HepG2 (cell line): ENCODE data around the gene HRH2. TPM values are rescaled to one million over a fixed set of nuclear protein-coding genes. Genes with fewer than 3 reads are reported as not detected.

Experiments used
- ATAC-seq: fragments of 200-7000 bp; cut with Tn5 transposase; 3 replicates; pipeline ENCODE4 v1.9.1; 2020; ENCODE audit warnings: mild to moderate bottlenecking, moderate library complexity
- BruUV-seq: library from RNA; stranded (reverse); fragments of 400-500 nt; replicated peaks from 2 replicates; lab custom pipeline; 2021; lab: Mats Ljungman, UMichigan
- CTCF ChIA-PET: fragments of 300-600 bp; formaldehyde crosslinking; extraction: SDS; loops from one replicate; lab custom pipeline; 2021; ENCODE audit warnings: low total read pairs, inconsistent platforms, low intra/inter-chr PET ratio; lab: Yijun Ruan, JAX
- POLR2A ChIA-PET: fragments of 350-600 bp; sonication (Branson Sonifier 250); formaldehyde crosslinking; loops from one replicate; lab custom pipeline; 2020; ENCODE audit warnings: antibody characterized with exemption, inconsistent platforms; lab: Yijun Ruan, JAX
- DNase-seq: peaks from one replicate; pipeline ENCODE4 v3.0.0-alpha.2; 2015; ENCODE audit warnings: low spot score
- FAIRE-seq: peaks from 3 replicates; lab custom pipeline; 2011; peaks lifted over from hg19 to GRCh38; lab: Jason Lieb, UNC
- H2AFZ ChIP-seq: one replicate; pipeline ENCODE4 v1.6.1; 2011; ENCODE audit warnings: low read length, inconsistent platforms
- H3K27ac ChIP-seq: fragments of 300-600 bp; 3 replicates; pipeline ENCODE4 v1.8.0; 2011; ENCODE audit warnings: mixed run types, mild to moderate bottlenecking, mixed read lengths, low read length, inconsistent platforms; ENCODE audit not compliant: insufficient read depth; ENCODE audit errors: extremely low read length
- H3K27me3 ChIP-seq, 2 experiments: fragments of 200-600 bp in 1 of 2; 2 replicates in 1 of 2; 3 replicates in 1 of 2; pipeline versions ENCODE4 v1.6.0 to v1.8.0; 2011; ENCODE audit warnings: low read length in 2 of 2, mild to moderate bottlenecking in 2 of 2, moderate library complexity in 2 of 2, inconsistent platforms in 1 of 2; ENCODE audit not compliant: insufficient read depth in 2 of 2, control insufficient read depth in 1 of 2
- H3K36me3 ChIP-seq, 2 experiments: fragments of 200-600 bp in 1 of 2; replicated peaks in 1 of 2; 2 replicates in 1 of 2; 3 replicates in 1 of 2; pipeline versions ENCODE4 v1.5.1 to v1.8.0; 2011; ENCODE audit warnings: low read length in 2 of 2, inconsistent platforms in 1 of 2; ENCODE audit not compliant: insufficient read depth in 2 of 2, control insufficient read depth in 1 of 2
- H3K4me1 ChIP-seq: 2 replicates; pipeline ENCODE4 v1.5.1; 2012; ENCODE audit warnings: low read length, inconsistent platforms; ENCODE audit not compliant: insufficient read depth
- H3K4me2 ChIP-seq: 2 replicates; pipeline ENCODE4 v1.6.0; 2011; ENCODE audit warnings: low read depth, low read length, inconsistent platforms
- H3K4me3 ChIP-seq, 3 experiments: fragments of 200-600 bp in 1 of 3; sonication (generic), shearing (Covaris generic) in 1 of 3; replicated peaks in 1 of 3; 2 replicates each; pipeline ENCODE4 v1.5.1; 2011 to 2016; ENCODE audit warnings: low read length in 3 of 3, inconsistent platforms in 2 of 3, low read depth in 2 of 3, mild to moderate bottlenecking in 2 of 3, control low read depth in 1 of 3, mixed read lengths in 1 of 3; ENCODE audit not compliant: insufficient read depth in 1 of 3
- H3K79me2 ChIP-seq: one replicate; pipeline ENCODE4 v1.6.1; 2011; ENCODE audit warnings: low read length, inconsistent platforms; ENCODE audit not compliant: insufficient read depth
- H3K9ac ChIP-seq: 2 replicates; pipeline ENCODE4 v1.6.0; 2011; ENCODE audit warnings: mild to moderate bottlenecking, low read depth, low read length, inconsistent platforms; ENCODE audit not compliant: insufficient read depth
- H3K9me3 ChIP-seq: 2 replicates; pipeline ENCODE4 v1.5.1; 2012; ENCODE audit warnings: mild to moderate bottlenecking, low read length
- H4K20me1 ChIP-seq: 2 replicates; pipeline ENCODE4 v1.6.0; 2011; ENCODE audit warnings: inconsistent platforms, mild to moderate bottlenecking, low read length, moderate library complexity; ENCODE audit not compliant: insufficient read depth
- DNMT3B ChIP-seq: conservative IDR thresholded peaks from 2 replicates; pipeline ENCODE4 v1.6.1; 2016; ENCODE audit warnings: missing biosample characterization, control low read depth
- ELF1 ChIP-seq: sonication (generic); formaldehyde crosslinking; IDR thresholded peaks from 2 replicates; pipeline ENCODE4 v1.4.0; 2020; ENCODE audit warnings: missing genetic modification reagents
- GTF3A ChIP-seq: sonication (generic); formaldehyde crosslinking; conservative IDR thresholded peaks from 2 replicates; pipeline ENCODE4 v1.4.0; 2020; ENCODE audit warnings: mild to moderate bottlenecking, missing genetic modification reagents
- JDP2 ChIP-seq: sonication (generic); formaldehyde crosslinking; IDR thresholded peaks from 2 replicates; pipeline ENCODE4 v1.8.1; 2022; ENCODE audit warnings: missing genetic modification reagents, borderline replicate concordance
- JUNB ChIP-seq: sonication (generic); formaldehyde crosslinking; IDR thresholded peaks from 2 replicates; pipeline ENCODE4 v1.8.0; 2022; ENCODE audit warnings: missing genetic modification reagents, mild to moderate bottlenecking, borderline replicate concordance
- KLF11 ChIP-seq: IDR thresholded peaks from 2 replicates; pipeline ENCODE4 v1.6.1; 2016; ENCODE audit warnings: missing compliant biosample characterization
- NR1H2 ChIP-seq: sonication (generic); formaldehyde crosslinking; IDR thresholded peaks from 2 replicates; pipeline ENCODE4 v1.8.1; 2022; ENCODE audit warnings: low read depth, missing genetic modification reagents, borderline replicate concordance
- TBX2 ChIP-seq: sonication (generic); formaldehyde crosslinking; IDR thresholded peaks from 2 replicates; pipeline ENCODE4 v1.5.0; 2020; ENCODE audit warnings: missing genetic modification reagents, mild to moderate bottlenecking, borderline replicate concordance
- ZFP36L1 ChIP-seq: sonication (generic); formaldehyde crosslinking; IDR thresholded peaks from 2 replicates; pipeline ENCODE4 v1.8.0; 2022; ENCODE audit warnings: mild to moderate bottlenecking, missing genetic modification reagents, moderate library complexity
- ZFP36L2 ChIP-seq: sonication (generic); formaldehyde crosslinking; IDR thresholded peaks from 2 replicates; pipeline ENCODE4 v1.4.0; 2020; ENCODE audit warnings: missing genetic modification reagents
- ZNF350 ChIP-seq: sonication (generic); formaldehyde crosslinking; IDR thresholded peaks from 2 replicates; pipeline ENCODE4 v1.4.0; 2020; ENCODE audit warnings: mild to moderate bottlenecking, low read depth, missing genetic modification reagents, borderline replicate concordance
- ZSCAN22 ChIP-seq: sonication (generic); formaldehyde crosslinking; IDR thresholded peaks from 2 replicates; pipeline ENCODE4 v1.4.0; 2020; ENCODE audit warnings: mild to moderate bottlenecking, missing genetic modification reagents
- WGBS: methylation state at CpG from one replicate; pipeline ENCODE4 v1.1.6; 2017; ENCODE audit warnings: low lambda C conversion rate; 5-methylcytosine and 5-hydroxymethylcytosine counted together
- in situ Hi-C: cut with HindIII; loops from 2 replicates; pipeline ENCODE4 v1.10.0; 2017; ENCODE audit warnings: low pct_unique_long_range_greater_than_20kb; ENCODE audit not compliant: extremely low pct_ligation_motif_present
- intact Hi-C: fragments of 100-400 bp; cut with micrococcal nuclease; formaldehyde crosslinking; loops from one replicate; pipeline ENCODE4 v1.10.0; 2022; ENCODE audit not compliant: unreplicated experiment
- polyA plus RNA-seq, 8 experiments: library from polyadenylated mRNA; depleted of rRNA in 3 of 8; stranded (reverse) in 7 of 8; unstranded in 1 of 8; fragments of >200 nt; fragmentation: Illumina TruSeq in 4 of 8; extraction: Trizol in 4 of 8; gene quantifications; 2 replicates each; pipeline versions ENCODE4 v1.2.1 to v1.2.3, GENCODE V29; 2011 to 2016; ENCODE audit warnings: low read depth in 4 of 8, missing spikeins in 1 of 8, mixed read lengths in 1 of 8; ENCODE audit not compliant: insufficient read depth in 1 of 8
- total RNA-seq, 5 experiments: library from RNA; depleted of rRNA; stranded (reverse); fragments of >200 nt; fragmentation: Illumina TruSeq; extraction: Trizol; gene quantifications; 2 replicates each; pipeline ENCODE4 v1.2.3, GENCODE V29; 2016; ENCODE audit warnings: low read depth in 1 of 5
- TF ChIP-seq, protein P1 (sequence below): sonication (generic); formaldehyde crosslinking; IDR thresholded peaks from 2 replicates; pipeline ENCODE4 v1.4.0; 2020; ENCODE audit warnings: missing genetic modification reagents
- TF ChIP-seq, protein P2 (sequence below): IDR thresholded peaks from 2 replicates; pipeline ENCODE4 v1.6.1; 2016; ENCODE audit warnings: missing compliant biosample characterization, missing genetic modification reagents, borderline replicate concordance
- TF ChIP-seq, protein P3 (sequence below): sonication (generic); formaldehyde crosslinking; conservative IDR thresholded peaks from 2 replicates; pipeline ENCODE4 v1.4.0; 2020; ENCODE audit warnings: missing genetic modification reagents

Gene HRH2
- total and polyA plus RNA-seq, 2 of the 13 experiments (the other 11 are each of a cell fraction or from before 2014, with no cell fraction given): not detected

DNA sequence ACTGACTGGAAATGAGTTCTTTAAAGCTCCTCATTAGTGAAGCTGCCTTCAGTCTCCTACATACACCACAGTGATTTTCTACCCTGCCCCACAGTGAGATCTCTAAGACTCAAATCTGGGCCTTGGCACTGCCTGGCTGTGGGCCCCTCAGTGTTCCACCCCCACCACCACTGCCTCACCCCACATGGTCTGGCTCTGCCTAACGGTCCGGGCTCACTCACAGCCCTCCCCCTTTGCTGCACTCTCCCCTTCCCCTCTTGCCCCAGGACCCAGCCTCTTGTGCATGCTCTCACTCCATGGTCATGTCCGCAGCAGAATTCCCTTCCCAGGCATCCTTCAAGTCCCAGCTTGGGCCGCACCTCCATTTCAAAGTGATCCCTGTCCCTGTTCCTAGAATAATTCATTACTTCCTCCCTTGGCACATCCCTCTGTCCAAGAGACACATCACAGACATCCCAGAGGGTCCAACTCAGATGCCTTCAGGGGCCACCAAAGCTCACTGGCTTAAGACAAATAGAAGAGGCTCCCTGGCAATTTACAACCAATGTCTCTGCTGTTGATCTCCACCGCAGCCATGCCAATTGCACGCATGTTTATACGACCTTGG is 56.7 kb downstream of the HRH2 start:
- CTCF ChIA-PET: no interaction called here
- no peak overlapping the region for H3K4me3 ChIP-seq
- no peaks in the 10 kb centered on the region for H3K79me2 ChIP-seq
- in situ Hi-C loops (loop anchor here (5.0 kb wide), 1 partner anchor 762 kb away; no protein-coding TSS in a partner anchor), intact Hi-C loops (loop anchor here (10.0 kb wide), 1 partner anchor 250 kb away; no protein-coding TSS in a partner anchor)
- H3K9ac ChIP-seq: no peak overlapping the region
- no peak overlapping the region for H2AFZ ChIP-seq
- H3K27ac ChIP-seq: no peak overlapping the region
- peaks cover 17% of the 10 kb centered on the region for H3K9me3 ChIP-seq
- no peaks in the 10 kb centered on the region for H3K36me3 ChIP-seq
- H3K4me2 ChIP-seq: no peak overlapping the region
- POLR2A ChIA-PET: no interaction called here
- TF ChIP-seq ELF1 (CRISPR knock-in tag) (no peak), ZFP36L1 (CRISPR knock-in tag) (no peak), ZSCAN22 (CRISPR knock-in tag) (no peak), ZNF350 (no peak), KLF11 (no peak), GTF3A (CRISPR knock-in tag) (no peak), TBX2 (CRISPR knock-in tag) (no peak), JDP2 (CRISPR knock-in tag) (no peak), JUNB (CRISPR knock-in tag) (no peak), ZFP36L2 (CRISPR knock-in tag) (no peak), DNMT3B (no peak), NR1H2 (no peak)
- TF ChIP-seq, protein P1, sequence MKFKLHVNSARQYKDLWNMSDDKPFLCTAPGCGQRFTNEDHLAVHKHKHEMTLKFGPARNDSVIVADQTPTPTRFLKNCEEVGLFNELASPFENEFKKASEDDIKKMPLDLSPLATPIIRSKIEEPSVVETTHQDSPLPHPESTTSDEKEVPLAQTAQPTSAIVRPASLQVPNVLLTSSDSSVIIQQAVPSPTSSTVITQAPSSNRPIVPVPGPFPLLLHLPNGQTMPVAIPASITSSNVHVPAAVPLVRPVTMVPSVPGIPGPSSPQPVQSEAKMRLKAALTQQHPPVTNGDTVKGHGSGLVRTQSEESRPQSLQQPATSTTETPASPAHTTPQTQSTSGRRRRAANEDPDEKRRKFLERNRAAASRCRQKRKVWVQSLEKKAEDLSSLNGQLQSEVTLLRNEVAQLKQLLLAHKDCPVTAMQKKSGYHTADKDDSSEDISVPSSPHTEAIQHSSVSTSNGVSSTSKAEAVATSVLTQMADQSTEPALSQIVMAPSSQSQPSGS (CRISPR knock-in tag): no peak
- TF ChIP-seq, protein P2, sequence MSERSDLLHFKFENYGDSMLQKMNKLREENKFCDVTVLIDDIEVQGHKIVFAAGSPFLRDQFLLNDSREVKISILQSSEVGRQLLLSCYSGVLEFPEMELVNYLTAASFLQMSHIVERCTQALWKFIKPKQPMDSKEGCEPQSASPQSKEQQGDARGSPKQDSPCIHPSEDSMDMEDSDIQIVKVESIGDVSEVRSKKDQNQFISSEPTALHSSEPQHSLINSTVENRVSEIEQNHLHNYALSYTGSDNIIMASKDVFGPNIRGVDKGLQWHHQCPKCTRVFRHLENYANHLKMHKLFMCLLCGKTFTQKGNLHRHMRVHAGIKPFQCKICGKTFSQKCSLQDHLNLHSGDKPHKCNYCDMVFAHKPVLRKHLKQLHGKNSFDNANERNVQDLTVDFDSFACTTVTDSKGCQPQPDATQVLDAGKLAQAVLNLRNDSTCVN (CRISPR knock-in tag): no peak
- TF ChIP-seq, protein P3, sequence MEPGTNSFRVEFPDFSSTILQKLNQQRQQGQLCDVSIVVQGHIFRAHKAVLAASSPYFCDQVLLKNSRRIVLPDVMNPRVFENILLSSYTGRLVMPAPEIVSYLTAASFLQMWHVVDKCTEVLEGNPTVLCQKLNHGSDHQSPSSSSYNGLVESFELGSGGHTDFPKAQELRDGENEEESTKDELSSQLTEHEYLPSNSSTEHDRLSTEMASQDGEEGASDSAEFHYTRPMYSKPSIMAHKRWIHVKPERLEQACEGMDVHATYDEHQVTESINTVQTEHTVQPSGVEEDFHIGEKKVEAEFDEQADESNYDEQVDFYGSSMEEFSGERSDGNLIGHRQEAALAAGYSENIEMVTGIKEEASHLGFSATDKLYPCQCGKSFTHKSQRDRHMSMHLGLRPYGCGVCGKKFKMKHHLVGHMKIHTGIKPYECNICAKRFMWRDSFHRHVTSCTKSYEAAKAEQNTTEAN: no peak
- TF ChIP-seq, all 625 proteins: peak for 0
- FAIRE-seq (no peak), DNase-seq (no peak), ATAC-seq (no peak)
- H3K27me3 ChIP-seq: peaks cover 1 to 10% of the 10 kb centered on the region in 2 experiments; a peak in 2 of 5 replicates
- WGBS: 33% methylated on average over 7 of the region's 7 CpGs
- H3K4me1 ChIP-seq: peaks cover 7% of the 10 kb centered on the region
- no TSS peak for BruUV-seq
- H4K20me1 ChIP-seq: no peaks in the 10 kb centered on the region
